Hematopoietic multipotent progenitor cell treated with erythropoietin and hydrocortisone succinate and interleukin-3 and kit ligand, for 8 days (in vitro differentiated cells): Measurements from ENCODE around the gene SDK2.

Experiments
- DNase-seq: peaks from one replicate; pipeline ENCODE4 v3.0.0-alpha.2; 2015

SDK2 gene, protein sequence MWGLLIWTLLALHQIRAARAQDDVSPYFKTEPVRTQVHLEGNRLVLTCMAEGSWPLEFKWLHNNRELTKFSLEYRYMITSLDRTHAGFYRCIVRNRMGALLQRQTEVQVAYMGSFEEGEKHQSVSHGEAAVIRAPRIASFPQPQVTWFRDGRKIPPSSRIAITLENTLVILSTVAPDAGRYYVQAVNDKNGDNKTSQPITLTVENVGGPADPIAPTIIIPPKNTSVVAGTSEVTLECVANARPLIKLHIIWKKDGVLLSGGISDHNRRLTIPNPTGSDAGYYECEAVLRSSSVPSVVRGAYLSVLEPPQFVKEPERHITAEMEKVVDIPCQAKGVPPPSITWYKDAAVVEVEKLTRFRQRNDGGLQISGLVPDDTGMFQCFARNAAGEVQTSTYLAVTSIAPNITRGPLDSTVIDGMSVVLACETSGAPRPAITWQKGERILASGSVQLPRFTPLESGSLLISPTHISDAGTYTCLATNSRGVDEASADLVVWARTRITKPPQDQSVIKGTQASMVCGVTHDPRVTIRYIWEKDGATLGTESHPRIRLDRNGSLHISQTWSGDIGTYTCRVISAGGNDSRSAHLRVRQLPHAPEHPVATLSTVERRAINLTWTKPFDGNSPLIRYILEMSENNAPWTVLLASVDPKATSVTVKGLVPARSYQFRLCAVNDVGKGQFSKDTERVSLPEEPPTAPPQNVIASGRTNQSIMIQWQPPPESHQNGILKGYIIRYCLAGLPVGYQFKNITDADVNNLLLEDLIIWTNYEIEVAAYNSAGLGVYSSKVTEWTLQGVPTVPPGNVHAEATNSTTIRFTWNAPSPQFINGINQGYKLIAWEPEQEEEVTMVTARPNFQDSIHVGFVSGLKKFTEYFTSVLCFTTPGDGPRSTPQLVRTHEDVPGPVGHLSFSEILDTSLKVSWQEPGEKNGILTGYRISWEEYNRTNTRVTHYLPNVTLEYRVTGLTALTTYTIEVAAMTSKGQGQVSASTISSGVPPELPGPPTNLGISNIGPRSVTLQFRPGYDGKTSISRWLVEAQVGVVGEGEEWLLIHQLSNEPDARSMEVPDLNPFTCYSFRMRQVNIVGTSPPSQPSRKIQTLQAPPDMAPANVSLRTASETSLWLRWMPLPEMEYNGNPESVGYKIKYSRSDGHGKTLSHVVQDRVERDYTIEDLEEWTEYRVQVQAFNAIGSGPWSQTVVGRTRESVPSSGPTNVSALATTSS (N-terminal part only)

DNA sequence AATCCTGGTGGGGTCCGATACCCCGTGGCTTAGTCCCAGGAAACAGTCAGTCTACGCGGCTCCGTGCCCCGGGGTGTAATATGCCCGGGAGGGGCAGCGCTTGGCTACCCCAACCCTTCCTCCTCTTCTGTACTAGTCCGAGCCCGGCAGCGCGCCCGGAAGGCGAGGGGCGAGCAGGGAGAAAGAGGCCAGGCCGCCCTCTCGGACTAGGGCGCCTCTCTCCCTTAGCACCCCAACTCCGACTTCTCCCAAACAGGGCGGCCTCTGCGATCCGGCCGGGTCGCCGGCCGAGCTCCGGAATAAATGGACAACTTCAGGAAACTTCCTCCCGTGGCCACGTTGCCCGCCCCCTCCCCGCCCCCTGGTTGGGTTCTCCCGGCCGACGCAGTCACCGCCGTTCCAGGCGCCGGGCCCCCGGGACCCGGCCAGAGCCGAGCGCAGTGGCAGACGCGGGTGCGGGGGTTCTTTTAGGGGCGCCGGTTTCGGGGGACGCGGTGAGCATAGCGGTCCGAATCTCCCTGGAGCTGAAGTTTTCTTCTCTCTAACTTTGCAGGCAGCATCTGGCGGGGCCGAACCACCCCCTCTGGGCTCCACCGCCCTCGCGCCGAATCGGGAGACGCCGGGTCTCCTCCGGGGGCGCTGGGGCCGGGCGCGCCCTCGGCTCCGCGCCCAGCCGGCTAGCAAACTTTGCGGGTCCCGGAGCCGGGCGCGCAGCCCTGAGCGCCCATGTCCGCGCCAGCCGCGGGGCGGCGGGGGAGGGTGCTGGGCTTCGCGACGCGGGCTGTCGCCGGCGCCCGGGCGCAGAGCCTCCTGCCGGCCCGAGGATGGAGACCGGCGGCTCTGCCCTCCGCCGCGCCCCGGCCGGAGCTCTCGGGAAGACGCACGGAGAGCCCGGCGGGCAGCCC is at the start of gene SDK2:
SDK2 (minus strand) TSS at position 301 of the 905 bp plus-strand sequence. CDS start 357 bp downstream, outside the sequence.
- no peak for DNase-seq

DNA sequence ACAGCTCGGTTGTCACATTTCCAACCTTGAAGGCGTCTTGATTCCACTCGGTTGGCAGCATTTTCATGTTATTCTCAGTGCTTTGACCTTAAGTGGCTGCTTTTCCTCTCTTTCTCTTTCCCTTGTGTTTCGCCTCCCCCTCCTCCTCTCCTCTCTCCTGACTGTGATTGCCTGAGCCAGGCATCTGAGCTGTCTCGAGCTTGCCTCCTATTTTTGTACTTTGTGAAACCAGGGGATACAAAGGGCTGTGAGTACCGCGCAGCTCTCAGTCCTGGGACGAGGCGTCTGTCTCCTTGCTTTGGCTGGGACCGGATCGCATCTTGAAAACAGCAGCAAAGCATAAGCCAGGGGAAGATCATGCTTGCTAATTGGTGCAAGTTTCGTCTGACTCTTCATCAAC is 48.8 kb upstream of the SDK2 start:
- DNase-seq = no peak

DNA sequence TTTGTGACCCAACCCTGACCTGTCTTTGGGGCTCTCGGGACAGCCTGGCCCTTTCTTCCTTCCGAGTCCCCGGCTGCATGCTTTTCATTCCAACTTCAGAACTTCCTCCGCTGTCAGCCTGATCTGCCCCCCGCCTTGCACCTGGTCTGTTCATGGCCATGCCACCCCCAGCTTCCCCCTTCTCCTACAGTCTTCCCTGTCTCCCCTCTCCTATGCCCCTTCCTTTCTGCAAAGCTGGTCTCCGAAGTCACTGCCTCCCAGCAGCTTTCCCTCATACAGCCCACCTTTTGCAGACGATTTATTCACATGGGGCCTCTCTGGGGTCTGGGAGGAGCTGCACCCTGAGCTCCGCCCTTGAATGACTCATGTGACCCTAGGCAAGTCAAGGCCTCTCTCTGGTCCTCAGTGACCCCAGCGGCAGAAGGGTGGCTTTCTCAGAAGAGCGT is 47.1 kb upstream of the SDK2 start:
- no peak for DNase-seq

DNA sequence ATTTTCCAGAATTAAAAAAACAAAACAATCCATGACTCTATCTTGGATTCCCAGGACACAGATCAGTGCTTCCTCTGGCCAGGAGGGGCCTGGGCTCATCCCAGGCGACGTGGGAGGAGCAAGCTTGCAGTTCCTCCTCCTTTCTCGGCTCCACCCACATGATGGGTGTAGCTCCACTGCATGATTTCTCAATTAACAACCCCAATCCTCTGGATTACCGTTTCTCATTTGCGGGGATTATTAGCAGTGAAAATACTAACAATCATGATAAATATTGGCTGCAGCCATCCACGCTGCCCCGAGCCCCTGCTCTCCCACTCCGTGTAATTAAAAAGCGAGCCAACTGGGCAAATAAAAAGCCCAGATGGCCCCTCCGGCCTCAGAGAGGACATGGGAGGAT is 46.4 kb upstream of the SDK2 start:
- no peak for DNase-seq

DNA sequence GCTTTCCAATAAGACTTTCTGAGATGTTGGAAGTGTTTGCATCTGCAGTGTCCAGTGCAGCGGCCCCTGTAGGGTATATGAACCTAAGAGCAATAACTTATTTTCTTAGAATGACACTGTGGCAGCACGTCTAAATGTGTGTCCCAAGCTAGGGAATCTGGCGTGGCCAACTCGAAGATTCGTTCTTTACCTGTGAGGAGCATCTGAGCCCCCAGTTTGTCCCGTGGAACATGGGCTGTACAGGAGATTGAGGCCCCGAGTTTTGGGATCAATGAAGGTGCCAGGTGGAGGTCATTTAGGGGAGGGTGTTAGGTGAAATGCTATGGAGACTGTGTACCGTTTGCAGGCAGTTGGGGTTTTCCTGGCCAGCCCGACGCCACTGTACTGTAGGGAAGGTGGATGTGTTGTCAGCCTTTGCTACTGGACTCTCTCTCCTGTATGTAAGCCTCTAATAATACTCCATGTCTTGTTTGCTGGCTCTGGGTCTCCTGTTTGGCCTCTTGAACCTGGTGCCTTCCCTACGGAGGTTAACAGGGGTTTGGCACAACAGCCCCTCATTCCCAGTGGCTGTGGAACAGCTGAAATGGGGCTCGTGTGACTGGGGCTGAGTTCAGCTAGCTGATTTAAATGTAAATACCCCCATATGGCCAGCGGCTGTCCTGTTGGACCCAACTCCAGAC is 45.5 kb upstream of the SDK2 start:
- DNase-seq = no peak

DNA sequence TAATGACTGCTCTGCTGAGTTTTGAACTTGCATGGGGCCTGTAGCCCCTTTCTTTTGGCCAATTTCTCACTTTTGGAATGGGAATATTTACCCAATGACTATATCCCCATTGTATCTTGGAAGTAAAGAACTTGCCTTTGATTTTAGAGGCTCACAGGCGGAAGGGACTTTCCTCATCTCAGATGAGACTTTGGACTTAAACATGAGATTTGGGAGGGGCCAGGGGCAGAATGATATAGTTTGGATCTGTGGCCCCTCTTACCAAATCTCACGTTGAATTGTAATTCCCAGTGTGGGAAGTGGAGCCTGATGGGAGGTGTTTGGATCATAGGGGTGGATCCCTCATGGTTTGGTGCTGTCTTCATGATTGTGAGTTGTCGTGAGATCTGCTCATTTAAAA is 42.7 kb upstream of the SDK2 start:
- DNase-seq = no peak

DNA sequence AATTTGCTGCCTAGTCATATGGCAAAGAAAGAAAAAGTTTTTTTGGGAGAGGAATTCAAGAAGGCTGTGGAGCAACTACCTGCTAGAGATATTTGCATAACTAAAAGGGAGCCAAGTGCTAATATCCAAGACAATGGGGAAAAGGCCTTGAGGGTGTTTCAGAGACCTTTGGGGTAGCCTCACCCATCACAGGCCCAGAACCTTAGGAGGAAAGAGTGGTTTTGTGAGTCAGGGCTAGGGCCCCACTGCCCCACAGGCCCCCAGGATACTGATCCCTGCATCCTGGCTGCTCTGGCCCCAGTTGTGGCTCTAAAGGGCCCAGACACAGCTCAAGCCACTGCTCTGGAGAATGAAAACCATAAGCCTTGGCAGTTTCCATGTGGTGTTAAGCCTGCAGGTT is 41.9 kb upstream of the SDK2 start:
- no peak for DNase-seq

DNA sequence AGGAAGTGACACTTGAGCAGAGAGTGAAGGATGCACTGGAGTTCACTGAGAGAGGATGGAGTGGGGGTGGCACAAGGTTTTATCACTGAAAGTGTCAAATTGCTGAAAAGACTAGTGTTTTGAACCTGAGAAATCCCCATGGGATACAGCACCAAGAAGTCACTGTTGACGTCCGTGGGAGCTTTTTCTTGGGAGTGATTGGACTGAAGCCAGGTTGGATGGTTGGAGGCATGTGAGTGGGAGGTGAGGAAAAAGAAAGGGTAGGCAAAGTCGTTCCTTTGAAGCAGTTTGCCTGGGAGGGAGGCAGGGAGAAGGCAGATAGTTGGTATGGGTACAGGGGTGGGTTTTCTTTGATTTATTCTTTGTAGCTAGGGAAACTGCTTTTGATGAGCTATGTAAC is 39.9 kb upstream of the SDK2 start:
- no peak for DNase-seq

DNA sequence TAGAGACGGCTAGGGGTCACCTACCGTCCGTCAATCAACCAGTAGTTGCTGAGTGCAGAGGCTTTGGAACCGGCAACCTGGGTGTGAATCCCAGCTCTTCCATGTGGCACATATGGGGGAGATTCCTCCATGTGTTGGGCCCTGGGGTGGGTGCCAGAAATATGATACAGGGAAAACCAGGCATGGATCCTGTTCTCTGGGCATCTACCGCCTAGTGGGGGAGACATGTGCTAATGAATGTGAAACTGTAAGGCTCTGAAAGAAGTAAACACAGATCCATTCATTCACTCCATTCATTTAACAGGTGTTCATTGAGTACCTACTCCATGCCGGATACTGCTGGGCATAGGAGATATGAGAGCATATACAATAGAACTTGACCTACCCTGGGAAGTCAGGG is 39.5 kb upstream of the SDK2 start:
- no peak for DNase-seq

DNA sequence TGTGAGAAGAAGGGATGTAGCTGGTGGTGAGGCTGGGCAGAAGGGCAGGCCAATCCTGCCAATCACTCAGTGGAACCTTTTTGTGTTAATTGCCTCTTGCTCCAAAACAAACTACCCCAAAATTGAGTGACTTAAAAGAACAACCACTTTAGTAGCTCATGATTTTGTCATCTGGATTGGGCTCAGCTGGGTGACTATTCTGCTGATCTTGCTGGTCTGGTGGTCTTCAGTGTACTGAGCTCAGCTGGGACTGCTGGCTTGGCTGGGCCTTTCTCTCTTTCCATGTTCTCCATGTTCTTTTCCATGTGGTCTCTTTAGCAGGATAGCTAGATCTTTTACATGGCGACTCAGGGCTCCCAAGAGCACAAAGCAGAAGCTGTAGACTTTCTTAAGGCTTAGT is 37.7 kb upstream of the SDK2 start:
- no peak for DNase-seq

DNA sequence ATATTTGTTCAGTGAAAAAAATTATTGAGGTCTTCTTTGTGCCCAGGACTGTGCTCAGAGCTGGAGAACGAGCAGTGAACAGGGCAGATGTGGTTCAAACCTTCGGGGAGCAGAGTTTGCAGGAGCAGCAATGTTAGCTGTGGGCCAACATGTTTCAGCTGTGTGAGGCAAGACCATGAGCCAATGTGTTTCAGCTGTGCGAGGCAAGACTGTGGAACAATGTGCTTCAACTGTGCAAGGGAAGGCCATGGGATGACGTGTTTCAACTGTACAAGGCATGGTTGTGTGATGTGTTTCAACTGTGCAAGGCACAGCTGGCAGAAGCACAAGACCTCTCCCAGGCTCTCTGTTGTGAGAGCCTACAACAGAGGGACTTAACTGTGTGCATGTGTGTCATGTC is 35.2 kb upstream of the SDK2 start:
- no peak for DNase-seq

DNA sequence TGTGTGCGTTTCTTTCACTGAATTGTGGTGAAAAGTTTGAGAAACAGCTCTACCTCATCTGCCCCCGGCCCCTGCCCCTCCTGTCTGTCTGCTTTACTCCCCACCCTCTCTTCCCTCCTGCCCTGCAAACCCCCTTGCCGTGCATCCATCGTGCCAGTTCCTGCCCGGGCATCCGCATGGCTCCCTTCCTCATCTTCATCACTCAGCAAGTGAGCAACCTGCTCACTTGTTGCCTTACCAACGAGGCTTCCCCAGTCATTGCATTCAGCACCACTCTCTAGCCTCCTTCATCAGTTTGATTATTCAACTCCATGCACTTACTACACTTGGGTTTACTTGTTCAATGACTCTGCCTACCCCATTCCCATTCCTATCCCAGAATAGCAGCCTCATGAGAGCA is 34.8 kb upstream of the SDK2 start:
- DNase-seq = no peak

DNA sequence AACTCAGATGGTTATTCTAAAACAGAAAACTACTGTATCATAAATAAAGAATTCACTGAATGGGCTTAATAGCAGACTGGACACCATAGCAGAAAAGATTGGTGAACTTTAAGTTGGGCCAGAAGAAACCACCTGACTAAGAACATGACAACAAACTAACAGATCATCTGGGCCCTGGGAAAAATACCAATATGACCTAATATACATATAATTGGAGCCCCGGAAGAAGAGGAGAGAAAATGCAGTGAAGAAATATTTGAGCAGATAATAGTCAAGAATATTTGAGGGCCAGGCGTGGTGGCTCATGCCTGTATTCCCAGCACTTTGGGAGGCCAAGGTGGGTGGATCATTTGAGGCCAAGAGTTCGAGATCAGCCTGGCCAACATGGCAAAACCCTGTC is 25.5 kb upstream of the SDK2 start:
- DNase-seq = no peak

DNA sequence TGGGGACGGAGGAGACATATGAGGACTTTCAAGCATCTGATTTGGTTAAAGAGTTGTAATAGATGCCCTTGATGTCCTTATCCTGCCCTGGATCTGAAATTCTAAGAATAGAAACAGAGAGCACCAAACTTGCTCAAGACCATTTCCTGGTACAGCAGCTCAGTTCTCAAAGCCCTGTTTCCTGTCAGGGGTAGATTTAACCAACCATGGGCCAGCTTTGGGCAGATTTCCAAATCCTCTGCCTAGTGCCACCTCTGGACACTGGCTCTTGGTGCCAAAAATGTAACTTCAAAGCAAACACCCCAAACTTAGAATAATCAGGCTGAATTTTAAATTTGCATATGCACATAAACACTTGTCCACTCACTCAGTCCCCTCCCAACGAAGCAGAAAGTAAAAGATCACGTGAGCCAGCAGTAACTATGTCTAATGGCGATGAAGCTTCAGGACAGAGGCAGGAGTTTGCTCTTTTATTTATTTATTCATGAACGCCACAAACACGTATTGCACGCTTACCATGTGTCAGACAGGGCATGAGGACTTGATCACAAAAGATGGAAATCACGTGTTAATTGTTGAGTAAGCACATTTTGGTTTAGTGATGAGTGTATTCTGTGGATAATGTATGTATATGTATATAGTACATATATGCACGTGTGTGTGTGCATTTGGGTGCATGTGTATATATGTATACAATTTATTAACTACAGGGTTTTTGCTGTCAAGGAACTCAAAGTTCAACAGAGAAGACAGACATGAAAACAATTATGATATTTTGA is 23.1 kb upstream of the SDK2 start:
- DNase-seq = peak; percentile 36

DNA sequence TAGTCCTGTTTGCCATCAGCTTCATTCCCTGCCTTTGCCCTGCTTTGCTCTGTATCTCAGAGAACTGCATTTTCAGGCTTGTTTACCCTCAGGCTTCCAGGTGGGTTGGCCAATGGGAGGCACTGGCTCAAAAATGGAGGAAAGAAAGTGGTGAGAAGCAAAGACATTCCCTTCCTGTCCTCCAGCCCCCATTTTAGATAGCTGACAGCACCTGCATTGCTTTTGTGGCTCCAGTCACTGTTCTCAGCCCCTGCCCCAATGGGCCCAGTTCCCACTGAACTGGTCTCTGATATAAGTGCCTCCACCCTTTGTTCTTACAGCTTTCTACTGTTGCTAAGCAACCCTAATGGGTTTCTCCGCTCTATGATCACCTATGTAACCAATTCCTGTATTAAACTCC is 19.4 kb upstream of the SDK2 start:
- no peak for DNase-seq

DNA sequence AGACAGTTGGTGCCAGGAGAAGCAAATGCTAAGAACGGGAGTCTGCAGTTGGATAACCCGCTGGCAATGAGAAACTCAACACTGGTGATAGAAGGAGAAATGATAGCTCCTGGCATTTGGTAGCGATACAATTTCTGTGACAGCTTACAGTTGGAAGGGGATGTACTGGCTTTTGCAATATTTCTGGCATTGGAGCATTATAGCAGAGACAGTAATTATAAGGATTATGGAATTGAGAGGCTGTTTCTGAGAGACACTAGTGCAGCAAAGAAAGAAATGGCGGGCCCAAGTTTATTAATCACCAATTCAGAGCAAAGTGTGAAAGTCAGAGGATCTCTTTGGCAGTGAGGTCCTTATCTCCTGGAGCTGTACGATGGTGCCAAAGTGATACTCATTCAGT is 16.1 kb upstream of the SDK2 start:
- no peak for DNase-seq

DNA sequence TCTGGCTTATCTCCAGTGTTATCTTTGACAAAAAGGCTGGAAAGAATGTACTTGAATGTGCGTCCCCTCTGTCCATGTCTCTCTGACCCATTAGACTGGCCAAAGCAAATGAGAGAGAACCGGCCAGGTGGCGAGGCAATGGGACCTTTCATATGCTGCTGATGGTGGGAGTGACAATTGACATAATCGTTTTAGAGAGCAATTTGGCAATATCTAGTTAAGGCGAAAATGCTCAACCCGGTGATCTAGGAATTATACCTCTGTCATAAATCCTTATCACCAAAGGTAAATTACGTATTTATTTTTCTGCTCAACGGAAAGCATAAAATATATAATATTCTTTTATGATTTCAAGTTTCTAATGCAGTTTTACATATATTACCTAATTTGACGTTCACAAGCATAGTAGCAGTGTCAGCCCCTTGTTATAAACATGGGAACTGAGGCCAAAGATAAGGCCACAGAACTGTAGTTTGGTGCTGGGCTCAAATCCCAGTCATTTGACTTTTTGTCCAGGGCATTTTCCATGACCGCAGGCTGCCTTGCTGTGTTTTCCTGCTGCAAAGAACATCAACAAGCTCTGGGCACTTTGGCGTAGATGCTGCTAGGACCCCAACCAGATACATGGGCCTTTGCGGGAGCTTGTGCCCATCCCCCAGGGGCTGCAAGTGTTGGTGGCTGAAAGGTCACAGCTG is 14.7 kb upstream of the SDK2 start:
- no peak for DNase-seq

DNA sequence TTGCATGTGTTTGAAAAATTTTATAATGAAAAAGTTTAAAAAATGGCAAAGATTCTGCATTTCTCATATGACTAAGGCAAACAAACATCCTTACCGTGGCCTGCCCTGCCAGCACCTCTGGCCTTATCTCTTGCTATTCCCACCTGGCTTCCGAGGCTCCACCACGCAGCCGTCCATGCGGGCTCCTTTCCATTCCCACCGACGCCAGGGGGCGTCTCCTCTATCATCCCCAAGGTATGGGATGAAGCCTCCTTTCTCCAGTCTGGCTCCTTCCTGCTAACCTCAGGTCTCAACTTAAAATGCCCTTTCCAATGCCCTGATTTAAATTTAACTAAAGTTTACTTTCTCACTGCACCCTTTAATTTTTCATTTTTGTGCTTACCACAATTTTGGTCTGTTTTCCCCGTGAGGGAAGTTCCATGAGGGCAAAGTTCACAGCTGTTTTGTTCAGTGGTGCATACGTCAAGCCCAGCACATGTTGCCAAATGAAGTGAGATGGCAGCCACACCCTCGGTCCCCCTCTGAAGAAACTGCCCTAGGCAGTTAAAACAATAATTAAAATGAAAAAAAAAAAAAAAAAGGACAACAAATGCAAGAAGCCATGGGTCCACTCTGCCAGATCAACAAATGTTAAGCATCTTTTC is 13.3 kb upstream of the SDK2 start:
- DNase-seq = peak; percentile 26

DNA sequence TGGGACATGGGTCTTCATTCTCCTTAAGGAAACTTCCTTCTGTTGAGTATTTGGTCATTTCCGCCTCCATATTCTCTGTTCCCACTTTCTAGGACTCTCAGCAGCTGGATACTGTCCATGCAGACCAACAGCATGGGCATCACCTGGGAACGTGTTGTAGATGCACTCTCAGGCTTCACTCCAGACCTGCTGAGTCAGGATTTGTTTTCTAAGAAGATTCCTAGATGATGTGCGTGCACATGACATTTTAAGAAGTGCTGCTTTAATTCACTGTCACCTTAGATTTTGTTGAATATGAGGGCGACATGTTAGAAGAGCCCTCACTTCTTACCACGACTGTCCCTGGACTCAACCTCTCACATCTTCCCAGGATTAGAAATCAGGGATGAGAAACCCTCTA is 10.0 kb upstream of the SDK2 start:
- DNase-seq = no peak

DNA sequence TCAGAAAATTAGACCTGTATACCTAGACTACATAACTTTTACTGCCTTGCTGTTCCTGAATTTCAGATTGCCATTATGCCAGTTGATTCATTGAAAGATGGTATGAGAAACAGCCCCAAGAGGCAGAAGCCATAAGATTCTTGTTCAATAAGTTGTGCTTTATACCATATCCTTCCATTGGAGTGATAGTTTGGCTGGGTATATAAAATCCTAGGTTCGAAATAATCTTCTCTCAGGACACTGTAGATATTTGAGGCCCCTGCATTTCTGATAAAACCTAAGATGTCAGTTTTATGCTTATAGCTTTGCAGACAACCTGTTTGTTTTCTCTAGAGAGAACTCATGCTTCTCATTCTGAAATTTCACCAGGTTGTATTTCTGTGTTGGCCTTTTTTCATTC is 9.6 kb upstream of the SDK2 start:
- no peak for DNase-seq
